Smooth muscle cell (in vitro differentiated cells): ENCODE results near the gene SIT1. TPM values are rescaled to one million over a fixed set of nuclear protein-coding genes. Genes with fewer than 3 reads are reported as not detected.
A peak's percentile ranks its signal among the peaks of the same experiment; 100 is the strongest.

ENCODE experiments used
- DNase-seq: peaks from one replicate; lab custom pipeline; 2025; ENCODE audit not compliant: unreplicated experiment; lab: John Stamatoyannopoulos, UW
- H2AFZ ChIP-seq: fragments of 200-600 bp; sonication (generic); 2 replicates; pipeline ENCODE4 v1.6.0; 2016; ENCODE audit warnings: antibody characterized with exemption, low read depth, mild to moderate bottlenecking
- H3F3A ChIP-seq: fragments of 200-600 bp; sonication (generic); 2 replicates; pipeline ENCODE4 v1.6.0; 2017; ENCODE audit warnings: antibody characterized with exemption, low read depth
- H3K27ac ChIP-seq: fragments of 200-600 bp; sonication (generic); 2 replicates; pipeline ENCODE4 v1.5.1; 2016; ENCODE audit warnings: low read depth, mild to moderate bottlenecking
- H3K27me3 ChIP-seq: fragments of 200-600 bp; sonication (generic); 2 replicates; pipeline ENCODE4 v1.6.1; 2016; ENCODE audit warnings: low read depth, mild to moderate bottlenecking
- H3K36me3 ChIP-seq: fragments of 200-600 bp; sonication (generic); 2 replicates; pipeline ENCODE4 v1.5.1; 2016; ENCODE audit warnings: low read depth
- H3K4me1 ChIP-seq: fragments of 200-600 bp; sonication (generic); 2 replicates; pipeline ENCODE4 v1.5.1; 2016; ENCODE audit warnings: low read depth
- H3K4me2 ChIP-seq: fragments of 200-600 bp; sonication (generic); 2 replicates; pipeline ENCODE4 v1.6.0; 2016; ENCODE audit warnings: mild to moderate bottlenecking
- H3K4me3 ChIP-seq: fragments of 200-600 bp; sonication (generic); 2 replicates; pipeline ENCODE4 v1.5.1; 2016; ENCODE audit warnings: mild to moderate bottlenecking
- H3K79me2 ChIP-seq: fragments of 200-600 bp; sonication (generic); 2 replicates; pipeline ENCODE4 v1.6.0; 2016; ENCODE audit warnings: low read depth, mild to moderate bottlenecking
- H3K9ac ChIP-seq: fragments of 200-600 bp; sonication (generic); 2 replicates; pipeline ENCODE4 v1.6.0; 2016; ENCODE audit warnings: low read depth
- H3K9me3 ChIP-seq: fragments of 200-600 bp; sonication (generic); replicated peaks from 2 replicates; pipeline ENCODE4 v1.5.1; 2016; ENCODE audit warnings: low read depth
- H4K20me1 ChIP-seq: fragments of 200-600 bp; sonication (generic); 2 replicates; pipeline ENCODE4 v1.6.0; 2016; ENCODE audit warnings: low read depth
- CTCF ChIP-seq: fragments of 200-600 bp; sonication (generic); IDR thresholded peaks from 2 replicates; pipeline ENCODE4 v1.5.1; 2017; ENCODE audit warnings: borderline replicate concordance, mild to moderate bottlenecking, antibody characterized with exemption; ENCODE audit not compliant: insufficient read depth, poor library complexity, severe bottlenecking
- WGBS: methylation state at CpG from one replicate; pipeline ENCODE4 v1.1.7; 2016; ENCODE audit warnings: low lambda C conversion rate; 5-methylcytosine and 5-hydroxymethylcytosine counted together
- polyA plus RNA-seq: library from polyadenylated mRNA; unstranded; fragments of >200 nt; fragmentation: Nextera tagmentation; extraction: Ambion mirVana; gene quantifications from 2 replicates; pipeline ENCODE4 v1.2.1, GENCODE V29; 2016
- total RNA-seq: library from RNA; depleted of rRNA; stranded (reverse); fragments of >200 nt; gene quantifications from 2 replicates; pipeline ENCODE4 v1.2.3, GENCODE V29; 2014

SIT1 gene
- total and polyA plus RNA-seq, 2 experiments from 2014 or later = not detected

DNA sequence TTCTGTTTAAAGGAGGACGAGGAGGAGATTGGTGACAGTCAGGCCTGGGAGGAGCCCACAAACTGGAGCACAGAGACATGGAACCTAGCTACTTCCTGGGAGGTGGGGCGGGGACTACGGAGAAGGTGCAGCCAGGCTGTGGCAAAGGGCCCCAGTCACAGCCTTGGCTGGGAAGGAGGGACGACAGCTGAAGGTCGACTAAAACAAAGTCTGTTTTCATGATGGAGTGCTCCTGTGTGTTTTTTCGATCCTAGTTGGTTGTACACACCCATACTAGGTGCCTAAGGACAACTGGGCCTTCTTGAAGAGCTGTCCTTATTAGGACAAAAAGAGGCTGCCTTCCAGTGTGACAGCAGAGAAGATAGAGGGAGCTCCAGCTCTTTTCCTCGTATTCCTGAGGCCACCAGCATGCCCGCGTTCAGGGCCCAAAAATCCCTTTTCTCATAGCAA, 10.3 kb upstream of the SIT1 start:
- H3K36me3 ChIP-seq = no peaks in the 10 kb centered on the region
- WGBS = 61% methylated on average over 9 of the region's 9 CpGs
- H3K9ac ChIP-seq = no peak overlapping the region
- peak overlapping the region; percentile 29 for H3K27ac ChIP-seq
- peaks cover 15% of the 10 kb centered on the region for H3K4me1 ChIP-seq
- H4K20me1 ChIP-seq = no peaks in the 10 kb centered on the region
- DNase-seq = no peak
- peak overlapping the region; percentile 35 for H3K4me2 ChIP-seq
- TF ChIP-seq CTCF = peak; percentile 19
- no peak overlapping the region for H3K4me3 ChIP-seq
- H3K79me2 ChIP-seq = peaks cover 5% of the 10 kb centered on the region
- no peaks in the 10 kb centered on the region for H3K27me3 ChIP-seq
- H3K9me3 ChIP-seq = no peaks in the 10 kb centered on the region
- no peak overlapping the region for H2AFZ ChIP-seq
- no peaks in the 10 kb centered on the region for H3F3A ChIP-seq

GRCh38 chr9:35659340-35659739, 8.6 kb upstream of the SIT1 start:
- 65% methylated on average over 3 of the region's 3 CpGs for WGBS
- peak overlapping the region; percentile 98 for H3K27ac ChIP-seq

GRCh38 chr9:35658968-35659220, 8.2 kb upstream of the SIT1 start:
- peaks cover 7% of the 10 kb centered on the region for H3K4me1 ChIP-seq
- no peaks in the 10 kb centered on the region for H3K27me3 ChIP-seq
- no peaks in the 10 kb centered on the region for H3K9me3 ChIP-seq
- no peak for DNase-seq
- H3K9ac ChIP-seq = peak overlapping the region; percentile 99
- peak overlapping the region; percentile 91 for H3K4me2 ChIP-seq
- WGBS = 2% methylated on average over 2 of the region's 2 CpGs
- peak overlapping the region; percentile 82 for H3K4me3 ChIP-seq
- H3F3A ChIP-seq = no peaks in the 10 kb centered on the region
- H4K20me1 ChIP-seq = no peaks in the 10 kb centered on the region
- no peaks in the 10 kb centered on the region for H3K36me3 ChIP-seq
- no peak for TF ChIP-seq CTCF
- H3K79me2 ChIP-seq = peaks cover 5% of the 10 kb centered on the region
- H2AFZ ChIP-seq = peak overlapping the region; percentile 60
- peak overlapping the region; percentile 98 for H3K27ac ChIP-seq

More at GRCh38 chr9:35659340-35659739, 8.6 kb upstream of the SIT1 start:
- no peaks in the 10 kb centered on the region for H3F3A ChIP-seq
- peaks cover 5% of the 10 kb centered on the region for H3K79me2 ChIP-seq
- no peaks in the 10 kb centered on the region for H4K20me1 ChIP-seq
- H2AFZ ChIP-seq = no peak overlapping the region
- peaks cover 12% of the 10 kb centered on the region for H3K4me1 ChIP-seq
- peak overlapping the region; percentile 82 for H3K4me3 ChIP-seq
- peak overlapping the region; percentile 91 for H3K4me2 ChIP-seq
- H3K9ac ChIP-seq = peak overlapping the region; percentile 99
- H3K36me3 ChIP-seq = no peaks in the 10 kb centered on the region
- DNase-seq = no peak
- TF ChIP-seq CTCF = no peak
- H3K27me3 ChIP-seq = no peaks in the 10 kb centered on the region
- no peaks in the 10 kb centered on the region for H3K9me3 ChIP-seq
